ENCODE results near the gene RNF144B. TPM values are rescaled to one million over a fixed set of nuclear protein-coding genes. Genes with fewer than 3 reads are reported as not detected.

RNF144B gene
- total and polyA plus RNA-seq, 10 of the 15 experiments (the other 5 are each of a cell fraction or from before 2014, with no cell fraction given) = 0.03 to 0.18 (median 0.14) TPM

DNA sequence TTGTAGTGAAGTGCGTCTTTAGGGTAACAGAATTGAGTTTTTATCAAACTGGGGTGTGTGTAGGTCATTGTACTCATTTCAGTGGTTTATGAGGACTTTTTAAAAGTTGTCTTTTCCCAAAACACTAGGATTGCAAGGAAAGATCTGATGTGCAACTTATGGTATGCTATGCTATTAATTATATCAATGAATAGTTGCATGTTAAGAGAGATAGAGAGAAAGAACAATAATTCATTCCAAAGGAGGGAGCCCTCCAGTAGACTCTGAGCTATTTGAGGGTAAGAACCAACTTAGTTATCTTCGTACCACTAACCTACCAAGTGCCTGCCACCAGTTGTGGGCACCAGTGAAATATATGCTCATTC is 117.1 kb downstream of the RNF144B start (continued):
- TF ChIP-seq, protein P1, sequence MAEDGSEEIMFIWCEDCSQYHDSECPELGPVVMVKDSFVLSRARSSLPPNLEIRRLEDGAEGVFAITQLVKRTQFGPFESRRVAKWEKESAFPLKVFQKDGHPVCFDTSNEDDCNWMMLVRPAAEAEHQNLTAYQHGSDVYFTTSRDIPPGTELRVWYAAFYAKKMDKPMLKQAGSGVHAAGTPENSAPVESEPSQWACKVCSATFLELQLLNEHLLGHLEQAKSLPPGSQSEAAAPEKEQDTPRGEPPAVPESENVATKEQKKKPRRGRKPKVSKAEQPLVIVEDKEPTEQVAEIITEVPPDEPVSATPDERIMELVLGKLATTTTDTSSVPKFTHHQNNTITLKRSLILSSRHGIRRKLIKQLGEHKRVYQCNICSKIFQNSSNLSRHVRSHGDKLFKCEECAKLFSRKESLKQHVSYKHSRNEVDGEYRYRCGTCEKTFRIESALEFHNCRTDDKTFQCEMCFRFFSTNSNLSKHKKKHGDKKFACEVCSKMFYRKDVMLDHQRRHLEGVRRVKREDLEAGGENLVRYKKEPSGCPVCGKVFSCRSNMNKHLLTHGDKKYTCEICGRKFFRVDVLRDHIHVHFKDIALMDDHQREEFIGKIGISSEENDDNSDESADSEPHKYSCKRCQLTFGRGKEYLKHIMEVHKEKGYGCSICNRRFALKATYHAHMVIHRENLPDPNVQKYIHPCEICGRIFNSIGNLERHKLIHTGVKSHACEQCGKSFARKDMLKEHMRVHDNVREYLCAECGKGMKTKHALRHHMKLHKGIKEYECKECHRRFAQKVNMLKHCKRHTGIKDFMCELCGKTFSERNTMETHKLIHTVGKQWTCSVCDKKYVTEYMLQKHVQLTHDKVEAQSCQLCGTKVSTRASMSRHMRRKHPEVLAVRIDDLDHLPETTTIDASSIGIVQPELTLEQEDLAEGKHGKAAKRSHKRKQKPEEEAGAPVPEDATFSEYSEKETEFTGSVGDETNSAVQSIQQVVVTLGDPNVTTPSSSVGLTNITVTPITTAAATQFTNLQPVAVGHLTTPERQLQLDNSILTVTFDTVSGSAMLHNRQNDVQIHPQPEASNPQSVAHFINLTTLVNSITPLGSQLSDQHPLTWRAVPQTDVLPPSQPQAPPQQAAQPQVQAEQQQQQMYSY (CRISPR knock-in tag; IDR thresholded peaks at IDR 0.05) = no peak
- TF ChIP-seq POLR2AphosphoS5 (IDR thresholded peaks at IDR 0.05; ENCODE audit: low read length) (no peak), TARDBP (IDR thresholded peaks at IDR 0.05; ENCODE audit: borderline replicate concordance) (no peak), CBFB (IDR thresholded peaks at IDR 0.05; ENCODE audit: low read depth) (no peak), MYC (IDR thresholded peaks at IDR 0.05; ENCODE audit: insufficient read depth, insufficient read length, insufficient replicate concordance, low read length, severe bottlenecking) (no peak), GABPA (IDR thresholded peaks at IDR 0.05; ENCODE audit: low read depth) (no peak), ESRRA (IDR thresholded peaks at IDR 0.05; ENCODE audit: low read length) (no peak), NBN (IDR thresholded peaks at IDR 0.05) (no peak)
- TF ChIP-seq, protein P2, sequence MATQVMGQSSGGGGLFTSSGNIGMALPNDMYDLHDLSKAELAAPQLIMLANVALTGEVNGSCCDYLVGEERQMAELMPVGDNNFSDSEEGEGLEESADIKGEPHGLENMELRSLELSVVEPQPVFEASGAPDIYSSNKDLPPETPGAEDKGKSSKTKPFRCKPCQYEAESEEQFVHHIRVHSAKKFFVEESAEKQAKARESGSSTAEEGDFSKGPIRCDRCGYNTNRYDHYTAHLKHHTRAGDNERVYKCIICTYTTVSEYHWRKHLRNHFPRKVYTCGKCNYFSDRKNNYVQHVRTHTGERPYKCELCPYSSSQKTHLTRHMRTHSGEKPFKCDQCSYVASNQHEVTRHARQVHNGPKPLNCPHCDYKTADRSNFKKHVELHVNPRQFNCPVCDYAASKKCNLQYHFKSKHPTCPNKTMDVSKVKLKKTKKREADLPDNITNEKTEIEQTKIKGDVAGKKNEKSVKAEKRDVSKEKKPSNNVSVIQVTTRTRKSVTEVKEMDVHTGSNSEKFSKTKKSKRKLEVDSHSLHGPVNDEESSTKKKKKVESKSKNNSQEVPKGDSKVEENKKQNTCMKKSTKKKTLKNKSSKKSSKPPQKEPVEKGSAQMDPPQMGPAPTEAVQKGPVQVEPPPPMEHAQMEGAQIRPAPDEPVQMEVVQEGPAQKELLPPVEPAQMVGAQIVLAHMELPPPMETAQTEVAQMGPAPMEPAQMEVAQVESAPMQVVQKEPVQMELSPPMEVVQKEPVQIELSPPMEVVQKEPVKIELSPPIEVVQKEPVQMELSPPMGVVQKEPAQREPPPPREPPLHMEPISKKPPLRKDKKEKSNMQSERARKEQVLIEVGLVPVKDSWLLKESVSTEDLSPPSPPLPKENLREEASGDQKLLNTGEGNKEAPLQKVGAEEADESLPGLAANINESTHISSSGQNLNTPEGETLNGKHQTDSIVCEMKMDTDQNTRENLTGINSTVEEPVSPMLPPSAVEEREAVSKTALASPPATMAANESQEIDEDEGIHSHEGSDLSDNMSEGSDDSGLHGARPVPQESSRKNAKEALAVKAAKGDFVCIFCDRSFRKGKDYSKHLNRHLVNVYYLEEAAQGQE (IDR thresholded peaks at IDR 0.05; ENCODE audit: low read depth, low read length) = no peak
